Epithelial cell of esophagus (primary cell): ENCODE data around the gene TOM1.
A peak's percentile ranks its signal among the peaks of the same experiment; 100 is the strongest.

ENCODE experiments used
- DNase-seq: peaks from one replicate; pipeline ENCODE4 v3.0.0; 2010; ENCODE audit warnings: low read depth
- H3K4me3 ChIP-seq: 2 replicates; pipeline ENCODE4 v1.5.1; 2011; ENCODE audit warnings: mild to moderate bottlenecking, low read length, control low read depth
- TF ChIP-seq, protein P1 (sequence below): IDR thresholded peaks from 2 replicates; pipeline ENCODE4 v1.5.1; 2011; ENCODE audit warnings: low read depth, mild to moderate bottlenecking, low read length, control low read depth, inconsistent platforms; ENCODE audit not compliant: insufficient read depth; ENCODE audit errors: missing control alignments

TOM1 gene

DNA sequence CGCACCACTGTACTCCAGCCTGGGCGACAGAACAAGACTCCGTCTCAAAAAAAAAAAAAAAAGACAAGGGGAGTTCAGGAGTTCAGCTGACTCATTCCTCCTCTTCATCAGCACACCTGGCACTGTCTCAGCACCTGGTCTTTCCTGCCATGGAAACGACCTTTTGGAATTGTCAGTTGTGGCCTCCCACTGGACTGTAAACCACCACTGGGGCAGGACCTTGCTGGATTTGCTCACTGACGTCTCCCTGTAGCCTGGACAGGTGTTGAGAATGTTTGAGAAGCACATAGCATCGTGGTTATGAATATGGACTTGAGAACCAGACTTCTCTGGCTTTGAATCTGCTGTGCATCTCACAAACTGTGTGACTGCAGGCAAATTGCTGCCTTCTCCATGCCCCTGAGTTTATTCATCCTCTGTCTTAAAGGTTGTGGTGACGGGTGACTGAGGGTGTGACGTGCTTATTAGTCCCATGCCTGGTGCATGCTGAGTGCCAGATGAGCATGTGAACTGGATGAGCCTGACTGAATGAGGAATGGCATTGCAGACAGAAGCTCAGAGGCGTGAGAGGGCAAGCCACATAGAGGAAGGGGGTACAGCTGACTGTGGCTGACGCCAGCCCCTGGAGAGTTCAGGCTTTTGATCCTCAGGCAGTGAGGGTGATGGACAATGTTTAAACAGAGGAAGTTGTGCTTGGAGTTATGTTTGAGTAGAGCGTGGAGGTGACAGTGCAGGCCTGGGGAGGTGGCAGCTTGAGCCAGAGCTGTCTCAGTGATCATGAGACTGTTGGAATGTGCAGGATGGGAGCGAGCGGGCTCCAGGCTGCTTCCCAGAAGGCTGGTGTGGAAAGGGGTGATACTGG, 12.7 kb downstream of the TOM1 start:
- TF ChIP-seq, protein P1, sequence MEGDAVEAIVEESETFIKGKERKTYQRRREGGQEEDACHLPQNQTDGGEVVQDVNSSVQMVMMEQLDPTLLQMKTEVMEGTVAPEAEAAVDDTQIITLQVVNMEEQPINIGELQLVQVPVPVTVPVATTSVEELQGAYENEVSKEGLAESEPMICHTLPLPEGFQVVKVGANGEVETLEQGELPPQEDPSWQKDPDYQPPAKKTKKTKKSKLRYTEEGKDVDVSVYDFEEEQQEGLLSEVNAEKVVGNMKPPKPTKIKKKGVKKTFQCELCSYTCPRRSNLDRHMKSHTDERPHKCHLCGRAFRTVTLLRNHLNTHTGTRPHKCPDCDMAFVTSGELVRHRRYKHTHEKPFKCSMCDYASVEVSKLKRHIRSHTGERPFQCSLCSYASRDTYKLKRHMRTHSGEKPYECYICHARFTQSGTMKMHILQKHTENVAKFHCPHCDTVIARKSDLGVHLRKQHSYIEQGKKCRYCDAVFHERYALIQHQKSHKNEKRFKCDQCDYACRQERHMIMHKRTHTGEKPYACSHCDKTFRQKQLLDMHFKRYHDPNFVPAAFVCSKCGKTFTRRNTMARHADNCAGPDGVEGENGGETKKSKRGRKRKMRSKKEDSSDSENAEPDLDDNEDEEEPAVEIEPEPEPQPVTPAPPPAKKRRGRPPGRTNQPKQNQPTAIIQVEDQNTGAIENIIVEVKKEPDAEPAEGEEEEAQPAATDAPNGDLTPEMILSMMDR: no peak
- no peak overlapping the region for H3K4me3 ChIP-seq
- peak; percentile 65 for DNase-seq

DNA sequence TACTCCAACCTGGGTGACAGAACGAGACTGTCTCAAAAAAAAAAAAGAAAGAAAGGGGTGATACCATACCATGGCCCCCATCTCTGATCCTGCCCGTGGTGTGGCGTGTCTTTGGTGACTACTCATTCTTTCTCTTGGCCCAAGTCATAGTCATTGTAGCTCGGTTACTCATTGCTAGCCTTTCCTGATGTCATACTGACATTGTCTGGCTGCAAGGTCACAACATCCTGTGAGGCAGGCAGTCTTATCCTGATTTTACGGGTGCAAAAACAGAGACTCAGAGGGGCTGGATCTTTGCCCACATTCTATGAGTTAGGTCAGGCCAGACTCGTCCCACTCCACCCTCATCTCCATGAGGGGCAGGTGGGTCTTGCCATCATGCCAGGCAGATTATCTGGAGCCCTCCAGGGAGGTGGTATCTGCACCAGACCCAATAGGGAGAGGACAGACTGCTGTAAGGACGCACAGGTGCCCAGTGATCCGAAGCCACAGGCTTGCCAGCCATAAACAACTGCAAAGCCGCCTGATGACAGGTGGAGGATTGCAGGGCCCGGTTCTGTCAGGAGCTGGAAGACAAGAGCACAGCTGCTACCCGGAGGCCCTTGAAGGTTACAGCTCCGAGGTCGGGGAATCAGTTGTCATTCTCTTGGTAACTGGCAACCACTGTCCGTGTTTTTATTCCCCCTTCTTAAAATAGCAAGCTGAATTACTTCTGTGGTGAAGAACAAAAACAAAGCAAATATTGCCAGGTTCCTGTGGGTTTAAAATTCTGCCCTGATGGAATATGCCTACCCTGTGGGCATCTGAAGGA, 13.8 kb downstream of the TOM1 start:
- H3K4me3 ChIP-seq: no peak overlapping the region
- TF ChIP-seq, protein P1: no peak
- peak; percentile 78 for DNase-seq

DNA sequence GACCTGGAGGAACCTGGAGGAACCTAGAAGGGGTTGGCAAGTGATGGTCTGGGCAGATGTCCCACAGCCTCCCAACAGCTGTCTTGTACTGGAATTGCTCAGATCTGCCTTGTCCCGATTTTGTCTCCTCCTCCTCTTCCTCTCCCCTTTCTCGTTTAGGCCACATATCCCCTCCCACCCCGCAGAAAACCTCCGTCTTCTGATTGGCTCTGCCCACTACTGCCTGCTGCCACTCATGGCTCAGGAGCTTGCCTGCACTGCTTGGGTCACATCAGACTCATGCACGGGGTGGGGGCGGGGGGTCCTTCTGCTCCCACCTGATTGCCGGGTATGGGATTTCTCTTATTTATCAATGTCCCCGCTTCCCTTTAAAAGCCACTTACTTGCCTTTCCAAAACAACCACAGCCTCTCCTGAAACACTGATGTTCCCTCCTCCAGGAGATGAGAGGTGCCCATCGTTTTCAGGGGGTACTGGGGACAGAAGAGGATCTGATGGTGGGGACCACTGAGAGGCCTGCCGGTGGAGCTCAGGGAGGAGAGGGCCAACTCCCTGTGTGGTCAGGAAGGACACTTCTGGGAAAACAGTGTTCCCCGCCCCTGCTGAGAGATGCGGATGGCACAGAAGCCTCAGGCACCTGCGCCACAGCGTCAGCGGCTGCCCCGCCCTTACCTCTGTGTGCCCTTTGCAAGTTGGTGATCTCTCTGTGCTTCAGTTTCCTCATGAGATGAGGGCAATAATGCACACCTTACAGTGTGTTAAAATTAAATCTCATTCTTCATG, 14.7 kb downstream of the TOM1 start:
- H3K4me3 ChIP-seq: no peak overlapping the region
- TF ChIP-seq, protein P1: no peak
- no peak for DNase-seq

GRCh38 chr22:35315141-35315854, 15.6 kb downstream of the TOM1 start:
- no peak overlapping the region for H3K4me3 ChIP-seq
- peak; percentile 34 for DNase-seq
- TF ChIP-seq, protein P1: no peak

DNA sequence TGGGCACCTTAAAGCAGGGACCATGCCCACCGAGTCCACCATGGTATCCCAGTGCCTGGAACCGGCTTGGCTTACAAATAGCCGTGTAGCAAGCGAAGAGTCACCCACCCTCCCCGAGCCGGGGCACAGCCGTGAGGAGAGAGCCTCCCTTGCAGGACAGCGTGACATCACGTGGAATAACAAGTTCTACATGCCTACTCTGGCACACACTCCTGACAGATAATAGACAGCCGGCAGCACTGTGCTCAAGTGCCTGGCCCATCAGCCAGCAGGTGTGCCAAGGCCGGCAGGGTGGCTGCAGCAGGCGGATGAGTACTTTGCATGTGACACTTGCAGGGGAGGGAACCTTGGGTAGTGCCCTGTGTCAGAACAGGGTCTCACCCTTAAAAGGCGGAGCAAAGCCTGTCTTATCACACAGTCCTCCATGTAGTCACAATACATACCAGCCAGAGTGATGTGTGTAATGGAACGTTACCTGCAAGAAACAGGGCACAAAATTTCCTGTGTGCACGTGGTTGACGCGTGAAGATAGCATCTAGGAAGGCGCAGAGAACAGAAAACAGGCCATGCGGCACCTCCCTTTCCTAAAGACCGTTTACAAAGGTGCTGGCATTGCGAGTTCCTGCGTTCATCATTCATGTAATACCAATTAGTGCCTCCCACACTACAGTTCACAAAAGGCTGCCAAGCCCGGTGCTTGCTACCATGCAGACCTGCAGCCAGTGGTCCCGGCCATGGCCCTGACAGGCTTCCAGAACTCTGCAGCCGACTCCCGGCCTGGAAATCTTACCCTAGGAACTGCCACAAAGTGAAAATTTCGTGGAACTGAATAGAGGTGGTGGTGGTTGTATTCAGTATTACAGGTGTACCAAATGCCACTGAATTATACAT, 16.4 kb downstream of the TOM1 start:
- peak; percentile 66 for DNase-seq
- H3K4me3 ChIP-seq: no peak overlapping the region
- TF ChIP-seq, protein P1: no peak

DNA sequence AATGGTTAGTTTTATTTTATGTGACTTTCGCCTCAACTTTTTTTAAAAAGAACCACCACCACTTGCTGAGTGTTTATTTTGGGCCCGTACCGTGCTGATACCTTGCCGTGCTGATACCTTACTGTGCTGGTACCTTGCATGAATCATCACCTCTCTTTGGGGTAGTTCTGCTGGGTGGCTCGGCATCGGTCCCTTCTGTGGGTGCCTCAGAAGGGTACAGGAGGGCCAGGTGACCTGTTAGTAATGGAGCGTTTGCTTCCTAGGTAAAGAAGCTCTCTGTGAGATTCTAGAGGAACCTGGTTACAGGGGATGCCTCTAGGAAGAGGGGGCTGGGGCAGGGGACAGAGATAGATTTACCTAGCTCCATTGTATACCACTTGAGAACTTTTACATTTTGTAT, 17.1 kb downstream of the TOM1 start:
- no peak overlapping the region for H3K4me3 ChIP-seq
- TF ChIP-seq, protein P1: no peak
- no peak for DNase-seq
